GM19193 (cell line): ENCODE results near the gene NOL3.

Experiments used
- POLR2A ChIP-seq: IDR thresholded peaks from 4 replicates; pipeline ENCODE4 v1.6.1; 2011; ENCODE audit not compliant: insufficient read depth, insufficient read length; ENCODE audit errors: extremely low read depth

NOL3 gene

GRCh38 chr16:67190448-67191399 is 20.4 kb downstream of the NOL3 start:
- TF ChIP-seq POLR2A = no peak

GRCh38 chr16:67191411-67191994 is 21.2 kb downstream of the NOL3 start:
- TF ChIP-seq POLR2A = no peak

GRCh38 chr16:67191995-67192681 is 21.8 kb downstream of the NOL3 start, which contains the start of gene E2F4:
Gene E2F4 (plus strand): TSS chr16:67192155. CDS start chr16:67192228, 73 bp downstream.
- TF ChIP-seq POLR2A = peak; percentile 87

- TF ChIP-seq POLR2A = no peak
Observed at GRCh38 chr16:67192781-67193361, 22.5 kb downstream of the NOL3 start.

- TF ChIP-seq POLR2A = no peak
Observed at GRCh38 chr16:67193536-67193935, 23.2 kb downstream of the NOL3 start.

- TF ChIP-seq POLR2A = no peak
Observed at GRCh38 chr16:67194260-67194659, 23.9 kb downstream of the NOL3 start.

GRCh38 chr16:67195676-67196075 is 25.3 kb downstream of the NOL3 start:
- no peak for TF ChIP-seq POLR2A

- TF ChIP-seq POLR2A = no peak
Observed at GRCh38 chr16:67196881-67197280, 26.5 kb downstream of the NOL3 start.

- no peak for TF ChIP-seq POLR2A
Observed at GRCh38 chr16:67197704-67198103, 27.4 kb downstream of the NOL3 start.

- TF ChIP-seq POLR2A = no peak
Observed at GRCh38 chr16:67198238-67198734, 27.9 kb downstream of the NOL3 start.

- no peak for TF ChIP-seq POLR2A
Observed at GRCh38 chr16:67199011-67199807, 28.9 kb downstream of the NOL3 start, which contains the start of gene ELMO3. Gene ELMO3 (plus strand): TSS chr16:67199131. CDS start chr16:67199327, 196 bp downstream.

- no peak for TF ChIP-seq POLR2A
Observed at GRCh38 chr16:67199808-67200198, 29.5 kb downstream of the NOL3 start.

- TF ChIP-seq POLR2A = no peak
Observed at GRCh38 chr16:67200491-67200890, 30.2 kb downstream of the NOL3 start.

- no peak for TF ChIP-seq POLR2A
Observed at GRCh38 chr16:67201411-67202345, 31.3 kb downstream of the NOL3 start.

GRCh38 chr16:67202426-67202825 is 32.1 kb downstream of the NOL3 start:
- no peak for TF ChIP-seq POLR2A
